ENCODE results near the gene TP73.

TP73 gene

DNA sequence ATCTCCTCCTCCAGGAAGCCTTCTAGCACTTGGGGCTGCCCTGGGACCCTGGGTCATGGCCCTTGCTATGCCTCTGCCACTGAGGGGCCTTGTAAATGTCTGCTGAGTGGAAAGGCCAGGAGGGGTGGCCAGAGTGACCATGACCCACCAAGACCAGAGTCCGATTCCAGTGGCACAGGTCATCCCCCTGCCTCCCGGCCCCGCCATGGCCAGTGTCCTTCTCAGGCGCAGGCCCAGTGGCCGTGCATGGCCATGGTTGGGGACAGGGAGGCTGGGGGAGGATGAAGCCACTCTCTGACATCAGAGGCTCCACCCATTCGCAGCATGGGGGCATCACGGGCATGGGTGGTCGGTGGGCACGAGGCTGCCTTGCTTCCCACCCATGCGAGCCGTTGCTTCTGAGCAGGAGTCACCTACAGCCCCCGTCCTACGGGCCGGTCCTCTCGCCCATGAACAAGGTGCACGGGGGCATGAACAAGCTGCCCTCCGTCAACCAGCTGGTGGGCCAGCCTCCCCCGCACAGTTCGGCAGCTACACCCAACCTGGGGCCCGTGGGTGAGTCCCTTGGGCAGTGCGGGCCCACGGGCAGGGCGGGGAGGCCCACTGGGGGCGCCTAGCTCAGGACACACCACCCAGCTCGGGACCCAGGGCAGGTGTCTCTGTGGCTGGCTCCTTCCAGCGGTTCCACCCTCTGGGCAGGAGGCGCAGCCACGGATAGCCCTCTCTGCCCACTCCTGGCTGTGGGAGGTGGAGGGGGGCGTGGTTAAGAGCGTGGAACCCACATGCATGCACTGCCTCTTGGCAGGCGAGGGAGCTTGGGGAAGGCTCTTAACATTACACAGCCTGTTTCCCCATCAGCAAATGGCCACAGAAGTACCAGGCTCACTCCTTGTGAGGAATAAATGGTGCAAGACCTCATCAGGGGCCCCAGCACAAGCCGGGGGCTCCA, 77.6 kb downstream of the TP73 start:
- no peak for DNase-seq
- intact Hi-C loops (cut with DNase I) = loop anchor here (10.0 kb wide), 1 partner anchor 85 kb away; no protein-coding TSS in a partner anchor

DNA sequence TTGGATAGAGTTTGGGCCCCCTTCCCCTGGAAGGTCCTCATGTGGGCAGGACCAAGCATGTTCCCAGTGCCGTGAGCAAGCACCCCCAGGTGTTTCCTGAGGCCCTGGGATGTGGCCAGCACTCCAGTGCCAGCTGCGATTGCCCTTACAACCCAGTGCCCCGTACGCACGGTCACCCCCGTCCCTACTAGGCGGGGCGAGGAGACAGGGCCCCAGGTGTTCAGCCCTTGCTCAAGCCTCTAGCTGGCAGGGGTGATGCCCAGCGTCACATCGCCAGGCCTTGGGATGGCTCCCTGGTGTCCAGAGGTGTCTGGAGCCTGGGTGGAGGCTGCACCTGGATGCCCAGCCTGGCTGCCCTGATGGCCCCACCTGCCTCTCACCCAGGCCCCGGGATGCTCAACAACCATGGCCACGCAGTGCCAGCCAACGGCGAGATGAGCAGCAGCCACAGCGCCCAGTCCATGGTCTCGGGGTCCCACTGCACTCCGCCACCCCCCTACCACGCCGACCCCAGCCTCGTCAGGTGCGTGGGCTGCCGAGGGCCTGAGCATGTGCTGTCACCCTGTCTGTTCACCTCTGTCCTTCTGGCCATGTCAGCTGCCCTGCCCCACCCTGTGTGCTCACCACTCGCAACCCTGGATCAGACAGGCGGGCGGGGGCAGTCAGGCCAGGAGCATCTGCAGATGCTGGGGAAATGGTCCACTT, 78.4 kb downstream of the TP73 start:
- no peak for DNase-seq
- intact Hi-C loops (cut with DNase I) = no loop called here

DNA sequence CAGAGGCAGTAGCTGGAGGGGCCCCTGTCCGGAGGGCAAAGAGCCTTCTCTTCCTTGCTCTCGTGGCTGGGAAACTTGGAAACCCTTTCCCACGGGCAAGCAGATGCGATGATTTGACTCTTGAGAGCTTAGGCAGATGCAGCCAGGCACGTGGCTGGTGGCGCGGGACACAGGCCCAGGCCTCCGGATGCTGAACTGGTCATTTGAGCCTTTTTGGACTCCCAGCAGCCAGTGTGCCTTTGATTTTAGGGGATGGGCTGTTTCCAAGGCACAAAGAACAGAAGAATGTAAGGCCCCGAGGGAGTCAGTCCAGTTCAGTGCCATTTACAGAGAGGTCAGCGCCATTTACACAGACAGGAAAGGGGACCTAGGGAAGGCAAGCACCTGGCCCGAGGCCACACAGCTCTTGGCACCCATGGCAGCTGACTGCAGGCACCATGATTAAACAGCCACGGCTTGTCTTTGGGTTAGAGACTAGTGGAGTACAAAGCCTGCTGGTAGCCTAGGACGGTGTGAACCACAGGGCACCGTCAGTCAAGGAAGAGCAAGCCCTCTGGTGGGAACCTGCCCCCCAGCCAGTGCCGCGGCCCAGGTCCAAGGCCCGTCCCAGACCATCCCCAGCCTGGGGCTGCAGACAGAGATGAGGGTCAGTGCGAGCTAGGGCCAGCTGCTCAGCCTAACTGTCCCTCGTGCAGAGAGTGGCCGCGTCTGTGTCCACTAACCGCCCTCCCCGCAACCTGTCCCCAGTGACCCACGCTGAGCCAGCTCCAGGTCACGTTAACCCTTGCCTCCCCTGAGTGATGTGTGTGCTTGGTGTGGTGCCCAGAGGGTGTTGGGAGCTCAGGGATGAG, 79.5 kb downstream of the TP73 start:
- intact Hi-C loops (cut with DNase I) = no loop called here
- peak in 35 of 42 donors; percentile 29 to 80 (median 53) for DNase-seq

DNA sequence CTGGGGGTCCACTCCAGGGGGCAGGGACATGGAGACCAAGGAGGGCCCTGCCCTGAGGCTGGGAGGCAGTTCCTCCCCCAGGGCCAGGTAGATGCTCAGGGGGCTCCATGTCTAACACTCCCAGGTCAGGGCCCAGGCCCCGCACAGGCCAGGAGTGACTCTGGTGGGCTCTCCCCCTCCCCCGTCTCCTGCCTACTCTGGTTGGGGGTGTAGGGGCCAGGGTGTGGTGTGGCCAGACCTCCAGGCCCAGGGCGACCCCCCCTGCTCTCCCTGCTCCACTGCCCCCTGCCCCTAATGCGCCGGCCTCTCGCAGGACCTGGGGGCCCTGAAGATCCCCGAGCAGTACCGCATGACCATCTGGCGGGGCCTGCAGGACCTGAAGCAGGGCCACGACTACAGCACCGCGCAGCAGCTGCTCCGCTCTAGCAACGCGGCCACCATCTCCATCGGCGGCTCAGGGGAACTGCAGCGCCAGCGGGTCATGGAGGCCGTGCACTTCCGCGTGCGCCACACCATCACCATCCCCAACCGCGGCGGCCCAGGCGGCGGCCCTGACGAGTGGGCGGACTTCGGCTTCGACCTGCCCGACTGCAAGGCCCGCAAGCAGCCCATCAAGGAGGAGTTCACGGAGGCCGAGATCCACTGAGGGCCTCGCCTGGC, 80.2 kb downstream of the TP73 start:
- intact Hi-C loops (cut with DNase I) = no loop called here
- DNase-seq = peak in 1 of 42 donors; percentile 15

DNA sequence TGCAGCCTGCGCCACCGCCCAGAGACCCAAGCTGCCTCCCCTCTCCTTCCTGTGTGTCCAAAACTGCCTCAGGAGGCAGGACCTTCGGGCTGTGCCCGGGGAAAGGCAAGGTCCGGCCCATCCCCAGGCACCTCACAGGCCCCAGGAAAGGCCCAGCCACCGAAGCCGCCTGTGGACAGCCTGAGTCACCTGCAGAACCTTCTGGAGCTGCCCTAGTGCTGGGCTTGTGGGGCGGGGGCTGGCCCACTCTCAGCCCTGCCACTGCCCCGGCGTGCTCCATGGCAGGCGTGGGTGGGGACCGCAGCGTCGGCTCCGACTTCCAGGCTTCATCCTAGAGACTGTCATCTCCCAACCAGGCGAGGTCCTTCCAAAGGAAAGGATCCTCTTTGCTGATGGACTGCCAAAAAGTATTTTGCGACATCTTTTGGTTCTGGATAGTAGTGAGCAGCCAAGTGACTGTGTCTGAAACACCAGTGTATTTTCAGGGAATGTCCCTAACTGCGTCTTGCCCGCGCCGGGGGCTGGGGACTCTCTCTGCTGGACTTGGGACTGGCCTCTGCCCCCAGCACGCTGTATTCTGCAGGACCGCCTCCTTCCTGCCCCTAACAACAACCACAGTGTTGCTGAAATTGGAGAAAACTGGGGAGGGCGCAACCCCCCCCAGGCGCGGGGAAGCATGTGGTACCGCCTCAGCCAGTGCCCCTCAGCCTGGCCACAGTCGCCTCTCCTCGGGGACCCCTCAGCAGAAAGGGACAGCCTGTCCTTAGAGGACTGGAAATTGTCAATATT, 81.0 kb downstream of the TP73 start:
- peak in 1 of 42 donors; percentile 15 for DNase-seq
- intact Hi-C loops (cut with DNase I) = no loop called here

DNA sequence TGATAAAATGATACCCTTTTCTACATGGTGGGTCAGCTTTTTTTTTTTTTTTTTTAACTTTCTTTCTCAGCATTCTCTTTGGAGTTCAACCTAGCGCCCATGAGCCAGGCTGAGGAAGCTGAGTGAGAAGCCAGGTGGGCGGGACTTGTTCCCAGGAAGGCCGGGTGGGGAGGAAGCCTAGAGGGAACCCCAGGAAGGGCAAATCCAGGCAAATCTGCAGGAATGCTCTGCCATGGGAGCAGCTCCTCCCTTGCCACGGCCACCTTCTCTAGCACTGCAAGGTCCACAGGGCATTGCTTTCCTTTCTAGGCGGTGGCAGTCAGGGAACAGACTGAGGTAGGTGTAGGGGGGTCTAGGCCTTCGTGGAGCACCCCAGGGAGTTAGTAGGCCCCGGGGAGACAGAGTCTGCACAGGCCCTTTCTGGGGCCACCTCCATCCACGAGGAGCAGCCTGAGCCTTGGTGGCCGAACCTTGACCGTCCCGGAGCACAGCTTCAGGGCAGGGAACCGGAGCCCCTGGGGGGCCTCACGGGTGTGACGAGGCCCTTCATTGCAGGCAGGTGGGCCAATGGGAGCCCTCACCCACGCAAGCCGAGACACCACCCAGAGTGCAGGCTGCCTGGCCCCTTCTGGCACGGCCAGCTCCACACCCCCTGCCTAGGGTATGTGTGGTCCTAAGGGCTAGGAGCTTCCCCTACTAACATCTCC, 81.7 kb downstream of the TP73 start:
- DNase-seq = peak in 2 of 42 donors; percentile 26 to 36
- intact Hi-C loops (cut with DNase I) = no loop called here

DNA sequence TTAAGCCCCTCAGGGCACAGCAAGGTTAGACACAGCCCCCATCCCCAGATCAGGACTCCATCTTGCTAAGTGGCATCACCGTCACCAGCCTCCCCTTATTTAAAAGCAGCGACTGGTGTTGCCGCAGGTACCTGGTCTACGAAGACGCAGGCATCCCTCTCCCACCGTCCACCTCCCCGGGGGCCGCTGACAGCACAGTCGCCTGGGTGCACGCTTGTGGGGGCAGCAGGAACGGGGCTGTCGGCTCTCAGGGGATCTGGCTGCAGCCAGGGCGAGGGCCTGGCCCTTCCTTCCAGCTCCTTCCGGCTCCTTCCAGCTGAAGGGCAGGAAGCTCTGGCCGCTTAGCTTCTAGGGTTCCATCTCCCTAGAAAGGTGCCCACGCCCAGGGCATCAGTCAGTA, 82.3 kb downstream of the TP73 start:
- no peak for DNase-seq
- intact Hi-C loops (cut with DNase I) = no loop called here

DNA sequence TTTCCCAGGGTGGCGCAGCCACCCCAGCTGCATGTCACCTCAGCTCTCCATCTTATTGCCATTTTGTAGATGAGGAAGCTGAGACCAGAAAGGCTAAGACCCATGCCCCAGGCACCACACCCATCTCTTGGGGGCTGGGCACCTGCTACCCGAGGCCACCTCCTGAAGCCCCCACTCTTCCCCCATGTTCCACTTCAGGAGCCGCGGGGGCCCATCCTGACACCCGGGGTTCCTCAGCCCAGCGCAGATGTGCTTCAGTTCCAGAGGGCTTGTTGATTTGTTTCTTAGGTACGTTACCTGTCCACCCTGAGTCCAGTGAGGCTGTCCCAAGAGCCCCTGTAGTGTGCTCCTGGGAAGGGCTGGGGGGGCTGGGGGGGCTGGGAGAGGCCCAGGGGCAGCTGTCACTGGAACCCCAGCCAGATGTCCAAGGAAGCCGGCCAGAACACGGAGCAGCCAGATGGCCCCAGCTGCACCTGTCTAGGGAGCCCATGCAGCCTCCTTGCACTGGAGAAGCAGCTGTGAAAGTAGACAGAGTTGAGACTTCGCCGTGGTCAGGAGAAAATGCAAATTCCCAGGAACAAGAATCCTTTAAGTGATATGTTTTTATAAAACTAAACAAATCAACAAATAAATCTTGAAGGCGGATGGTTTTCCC, 82.8 kb downstream of the TP73 start:
- intact Hi-C loops (cut with DNase I) = no loop called here
- peak in 1 of 42 donors; percentile 14 for DNase-seq

DNA sequence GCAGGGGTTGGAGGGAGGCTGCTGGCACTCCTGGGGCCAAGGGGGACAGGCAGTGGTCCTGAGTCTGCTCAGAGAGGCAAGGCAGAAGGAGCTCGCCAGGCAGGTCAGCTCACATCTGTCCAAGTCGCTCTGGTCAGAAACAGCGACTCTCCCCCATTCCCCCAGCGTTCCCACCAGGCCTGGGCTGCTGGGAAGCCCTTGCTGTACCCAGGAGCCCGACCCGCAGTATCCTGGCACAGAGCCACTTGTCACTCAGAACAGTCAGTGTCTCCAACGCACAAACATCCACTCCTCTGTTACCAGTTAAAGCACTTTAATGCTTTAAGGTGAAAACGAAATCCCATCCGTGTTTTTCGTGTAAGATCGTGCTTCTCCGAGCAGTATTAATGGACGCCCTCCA, 83.4 kb downstream of the TP73 start:
- DNase-seq = no peak
- intact Hi-C loops (cut with DNase I) = no loop called here

DNA sequence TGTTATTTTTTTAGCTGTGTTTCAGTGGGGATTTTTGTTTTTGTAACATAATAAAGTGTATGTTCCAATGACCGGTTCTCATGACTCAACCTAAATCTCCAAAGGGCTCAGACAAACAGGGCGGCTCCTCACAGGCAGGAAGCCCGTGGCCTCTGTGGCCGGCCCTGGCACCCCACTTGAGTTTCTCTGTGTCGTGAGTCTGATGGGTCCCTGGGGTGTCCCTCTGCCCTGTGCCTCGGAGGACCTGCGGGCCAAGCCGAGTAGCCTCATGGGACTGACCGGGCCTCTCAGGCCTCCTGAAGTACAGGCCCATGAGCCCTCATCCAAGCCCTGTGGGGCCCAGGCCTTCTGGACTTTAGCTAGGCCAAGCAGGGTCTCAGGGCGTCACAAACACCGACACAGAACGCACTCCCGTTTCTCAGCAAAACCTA, 83.8 kb downstream of the TP73 start:
- intact Hi-C loops (cut with DNase I) = no loop called here
- DNase-seq = no peak

DNA sequence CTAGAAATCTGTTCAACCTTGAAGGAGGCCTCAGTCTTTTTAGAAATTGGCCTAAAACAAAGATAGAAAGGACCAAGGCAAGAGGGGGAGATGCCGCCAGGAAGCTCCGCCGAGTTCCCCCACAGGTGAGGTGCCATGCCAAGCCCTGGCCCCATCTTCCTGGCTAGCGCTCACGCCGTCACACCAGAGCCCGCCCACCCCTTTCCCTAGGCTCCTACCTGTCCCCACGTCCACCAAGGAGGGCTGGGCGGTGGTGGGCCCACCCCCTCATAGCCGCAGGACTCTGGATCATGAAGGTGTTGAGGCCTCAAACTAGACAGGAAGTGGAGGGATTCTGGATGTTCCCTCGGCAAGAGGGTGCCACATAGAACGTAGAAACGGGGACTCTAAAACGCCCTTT, 84.4 kb downstream of the TP73 start:
- intact Hi-C loops (cut with DNase I) = no loop called here
- no peak for DNase-seq

DNA sequence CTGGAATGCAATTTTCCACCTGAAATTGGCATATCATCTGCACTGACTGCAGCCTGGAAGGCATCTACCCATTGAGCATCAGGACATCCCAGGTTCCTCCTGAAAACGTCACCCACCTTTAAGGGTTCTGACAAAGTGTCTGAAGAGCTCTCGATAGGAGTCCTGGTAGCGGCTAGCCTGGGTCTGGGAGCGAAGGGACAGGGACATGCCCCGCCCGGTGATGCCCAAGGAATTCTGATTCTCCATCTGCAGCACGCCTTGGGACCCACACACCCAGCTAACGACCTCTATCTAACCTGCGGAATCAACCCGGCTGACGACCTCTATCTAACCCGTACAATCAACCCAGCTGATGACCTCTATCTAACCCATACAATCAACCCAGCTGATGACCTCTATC, 86.6 kb downstream of the TP73 start:
- DNase-seq = no peak
- intact Hi-C loops (cut with DNase I) = no loop called here

DNA sequence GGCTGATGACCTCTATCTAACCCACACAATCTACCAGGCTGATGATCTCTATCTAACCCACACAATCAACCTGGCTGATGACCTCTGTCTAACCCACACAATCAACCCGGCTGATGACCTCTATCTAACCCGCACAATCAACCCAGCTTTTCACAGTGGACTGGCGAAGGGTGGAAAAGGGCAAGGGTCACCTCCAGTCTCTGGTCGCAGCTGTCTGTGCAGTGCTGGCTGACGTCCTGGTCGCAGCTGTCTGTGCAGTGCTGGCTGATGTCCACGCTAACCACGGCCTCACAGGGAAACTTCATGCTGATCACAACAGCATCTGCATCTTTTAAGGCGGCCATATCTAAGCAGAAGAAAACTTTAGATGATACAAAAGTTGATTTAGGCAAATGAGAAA, 87.7 kb downstream of the TP73 start:
- DNase-seq = peak in 10 of 42 donors; percentile 37 to 68 (median 51)
- intact Hi-C loops (cut with DNase I) = no loop called here

DNA sequence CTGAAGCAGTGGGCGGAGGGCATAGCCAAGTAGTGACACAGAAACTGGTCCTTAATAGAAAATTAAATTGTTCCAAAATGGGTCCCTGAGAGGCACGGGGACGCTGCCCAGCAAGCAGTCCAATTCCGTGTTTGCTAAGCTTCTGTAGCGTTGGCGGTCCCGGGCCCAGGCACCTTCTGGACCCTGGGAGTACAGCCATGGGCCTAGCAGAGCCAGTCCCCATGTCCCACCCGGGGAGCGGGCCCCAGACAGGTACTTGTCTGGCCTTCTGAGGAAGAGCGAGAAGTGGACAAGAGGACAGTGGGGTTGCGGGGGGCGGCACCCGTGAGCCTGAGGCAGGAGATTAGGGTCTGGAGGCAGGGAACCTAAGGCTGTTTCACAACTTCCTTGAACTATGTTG, 88.4 kb downstream of the TP73 start:
- intact Hi-C loops (cut with DNase I) = no loop called here
- peak in 1 of 42 donors; percentile 41 for DNase-seq

DNA sequence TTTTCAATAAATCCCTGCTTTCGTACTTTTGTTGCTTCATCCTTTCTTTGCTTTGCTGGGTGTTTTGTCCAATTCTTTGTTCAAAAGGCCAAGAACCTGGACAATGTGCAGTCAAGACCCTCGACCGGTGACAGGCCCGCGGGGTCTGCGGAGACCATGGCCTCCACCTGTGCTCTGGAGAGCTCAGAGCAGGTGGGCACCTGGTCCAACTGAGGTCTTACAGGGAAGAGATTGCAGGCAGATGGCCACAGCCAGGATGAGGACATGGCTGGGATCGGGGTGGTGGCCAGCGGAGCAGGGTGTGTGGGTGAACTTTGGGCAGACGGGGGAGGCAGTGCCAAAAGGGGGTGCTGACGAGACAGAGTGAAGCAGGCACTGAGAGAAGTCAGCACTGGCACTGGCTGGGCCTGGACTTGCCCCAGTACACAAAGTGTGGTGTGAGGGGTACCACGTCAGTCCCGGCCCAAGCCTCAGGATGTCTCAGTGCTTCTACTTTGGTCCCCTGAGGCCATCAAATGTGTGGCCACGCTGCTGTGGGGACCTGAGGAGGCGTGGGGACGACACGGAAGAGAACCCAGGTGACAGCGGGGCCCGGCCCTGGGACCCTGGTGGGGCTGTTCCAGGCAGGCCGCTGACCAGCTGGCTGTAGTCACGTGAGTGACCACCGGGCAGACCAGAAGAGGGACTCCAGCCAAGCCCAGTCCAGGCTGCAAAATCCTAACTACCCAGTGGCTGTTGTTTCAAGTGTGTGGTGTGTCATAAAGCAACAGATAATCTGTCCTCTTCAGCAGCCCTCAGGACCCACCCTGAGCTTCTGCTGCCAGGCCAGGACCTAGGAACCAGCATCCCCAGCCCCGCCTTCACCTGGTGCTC, 89.5 kb downstream of the TP73 start:
- intact Hi-C loops (cut with DNase I) = no loop called here
- peak in 1 of 42 donors; percentile 43 for DNase-seq
